SW480 (cell line): ENCODE data around the gene PTK7.

Experiments used
- DNase-seq: peaks from one replicate; pipeline ENCODE4 v3.0.0-alpha.2; 2016; ENCODE audit warnings: low spot score

PTK7 gene

GRCh38 chr6:43146709-43147688 is 70.9 kb downstream of the PTK7 start:
- DNase-seq: no peak

- no peak for DNase-seq
These were observed 71.8 kb downstream of the PTK7 start for GRCh38 chr6:43147691-43148477.

- no peak for DNase-seq
These were observed 73.2 kb downstream of the PTK7 start for GRCh38 chr6:43149265-43149664.

- DNase-seq: no peak
These were observed 74.1 kb downstream of the PTK7 start for GRCh38 chr6:43150051-43150751.

GRCh38 chr6:43159599-43159998 is 83.5 kb downstream of the PTK7 start:
- no peak for DNase-seq

- no peak for DNase-seq
These were observed 87.8 kb downstream of the PTK7 start for GRCh38 chr6:43163899-43164298.

GRCh38 chr6:43170417-43170930 is 94.4 kb downstream of the PTK7 start:
- DNase-seq: no peak

GRCh38 chr6:43170931-43171706 is 95.0 kb downstream of the PTK7 start, which contains the start of gene SRF:
TSS of gene SRF (plus strand) at chr6:43171269. CDS start at chr6:43171657, 388 bp downstream.
- DNase-seq: peak; percentile 97

GRCh38 chr6:43171707-43172103 is 95.6 kb downstream of the PTK7 start:
- DNase-seq: no peak

- peak; percentile 41 for DNase-seq
These were observed 96.2 kb downstream of the PTK7 start for GRCh38 chr6:43172104-43173007.

GRCh38 chr6:43173591-43174262 is 97.6 kb downstream of the PTK7 start:
- no peak for DNase-seq

GRCh38 chr6:43174263-43175112 is 98.4 kb downstream of the PTK7 start:
- DNase-seq: peak; percentile 97

- DNase-seq: no peak
These were observed 99.7 kb downstream of the PTK7 start for GRCh38 chr6:43175676-43176422.

- no peak for DNase-seq
These were observed 100.3 kb downstream of the PTK7 start for GRCh38 chr6:43176423-43176786.

- DNase-seq: no peak
These were observed 102.0 kb downstream of the PTK7 start for GRCh38 chr6:43178150-43178549.

GRCh38 chr6:43178951-43179830 is 103.1 kb downstream of the PTK7 start:
- no peak for DNase-seq

GRCh38 chr6:43180058-43180457 is 103.9 kb downstream of the PTK7 start:
- DNase-seq: no peak
